H1 (cell line): ENCODE results near the gene PSMD6. TPM values are rescaled to one million over a fixed set of nuclear protein-coding genes. Genes with fewer than 3 reads are reported as not detected.

Experiments
- CTCF ChIA-PET: fragments of 300-600 bp; sonication (Branson Sonifier 250); formaldehyde crosslinking; loops from one replicate; lab custom pipeline; 2021; ENCODE audit not compliant: partially characterized antibody; lab: Charles Lee
- POLR2A ChIA-PET: fragments of 300-600 bp; sonication (Branson Sonifier 250); formaldehyde crosslinking; loops from one replicate; lab custom pipeline; 2021; ENCODE audit warnings: inconsistent platforms; ENCODE audit not compliant: partially characterized antibody; lab: Charles Lee
- DNase-seq, 2 experiments: peaks; one replicate each; pipeline versions ENCODE4 v3.0.0 to v3.0.0-alpha.2; 2010 to 2022; ENCODE audit warnings: low spot score in 2 of 2, low read depth in 1 of 2, mixed read lengths in 1 of 2
- FAIRE-seq: peaks from 2 replicates; lab custom pipeline; 2011; peaks lifted over from hg19 to GRCh38; lab: Jason Lieb, UNC
- H2AFZ ChIP-seq: 2 replicates; pipeline ENCODE4 v1.8.1; 2012; ENCODE audit warnings: low read length, inconsistent platforms
- H2AK5ac ChIP-seq: 2 replicates; pipeline ENCODE4 v1.6.1; 2013; ENCODE audit warnings: low read depth, low read length
- H2BK120ac ChIP-seq: replicated peaks from 2 replicates; pipeline ENCODE3; 2013; ENCODE audit warnings: low read depth, low read length, inconsistent platforms
- H2BK12ac ChIP-seq: 2 replicates; pipeline ENCODE4 v1.6.1; 2013; ENCODE audit warnings: low read depth, low read length
- H2BK15ac ChIP-seq: 2 replicates; pipeline ENCODE4 v1.6.1; 2013; ENCODE audit warnings: low read length
- H2BK20ac ChIP-seq: 2 replicates; pipeline ENCODE4 v1.6.1; 2013; ENCODE audit warnings: low read length
- H2BK5ac ChIP-seq: 2 replicates; pipeline ENCODE4 v1.6.1; 2013; ENCODE audit warnings: low read depth, low read length
- H3K14ac ChIP-seq: 2 replicates; pipeline ENCODE4 v1.6.1; 2013; ENCODE audit warnings: inconsistent platforms; ENCODE audit not compliant: insufficient read length
- H3K18ac ChIP-seq: 2 replicates; pipeline ENCODE4 v1.6.1; 2013; ENCODE audit warnings: low read length; ENCODE audit errors: extremely low read depth
- H3K23ac ChIP-seq: 2 replicates; pipeline ENCODE4 v1.6.1; 2013; ENCODE audit warnings: inconsistent platforms; ENCODE audit not compliant: insufficient read length
- H3K23me2 ChIP-seq: 2 replicates; pipeline ENCODE4 v1.6.1; 2013; ENCODE audit warnings: low read depth, low read length
- H3K27ac ChIP-seq: 2 replicates; pipeline ENCODE4 v1.6.1; 2011; ENCODE audit warnings: low read depth, low read length, inconsistent platforms
- H3K27me3 ChIP-seq, 4 experiments: replicated peaks in 1 of 4; 1 replicate in 1 of 4; 2 replicates in 3 of 4; pipeline versions ENCODE4 v1.6.1 to v1.8.1; 2011 to 2013; ENCODE audit warnings: low read length in 3 of 4, mild to moderate bottlenecking in 3 of 4, inconsistent platforms in 2 of 4, mixed read lengths in 2 of 4, moderate library complexity in 1 of 4; ENCODE audit not compliant: control insufficient read depth in 3 of 4, insufficient read depth in 3 of 4; ENCODE audit errors: extremely low read depth in 1 of 4
- H3K36me3 ChIP-seq, 4 experiments: 2 replicates each; pipeline versions ENCODE4 v1.6.1 to v1.8.1; 2011 to 2013; ENCODE audit warnings: mild to moderate bottlenecking in 4 of 4, low read length in 3 of 4, moderate library complexity in 2 of 4, control low read depth in 1 of 4, inconsistent platforms in 1 of 4; ENCODE audit not compliant: insufficient read depth in 4 of 4, control insufficient read depth in 2 of 4
- H3K4ac ChIP-seq: replicated peaks from 2 replicates; pipeline ENCODE3; 2013; ENCODE audit warnings: low read length, low read depth, mixed read lengths, inconsistent platforms; ENCODE audit not compliant: insufficient read length
- H3K4me1 ChIP-seq, 4 experiments: replicated peaks in 1 of 4; 1 replicate in 1 of 4; 2 replicates in 3 of 4; pipeline versions ENCODE4 v1.6.1 to v1.8.1; 2011 to 2013; ENCODE audit warnings: low read length in 3 of 4, inconsistent platforms in 2 of 4, mixed read lengths in 1 of 4; ENCODE audit not compliant: insufficient read depth in 4 of 4, control insufficient read depth in 3 of 4
- H3K4me2 ChIP-seq, 2 experiments: 2 replicates each; pipeline versions ENCODE4 v1.6.1 to v1.8.1; 2011 to 2013; ENCODE audit warnings: low read depth in 2 of 2, low read length in 2 of 2, control low read depth in 1 of 2, inconsistent platforms in 1 of 2, mild to moderate bottlenecking in 1 of 2; ENCODE audit not compliant: insufficient read depth in 1 of 2
- H3K4me3 ChIP-seq, 4 experiments: fragments of 200-600, 300-600 bp in 1 of 4; sonication (generic), shearing (Covaris generic), sonication (Bioruptor Twin) in 1 of 4; 2 replicates each; pipeline versions ENCODE4 v1.5.1 to v1.8.1; 2011 to 2016; ENCODE audit warnings: low read length in 4 of 4, low read depth in 3 of 4, control low read depth in 2 of 4, inconsistent platforms in 2 of 4, mild to moderate bottlenecking in 2 of 4, mixed read lengths in 1 of 4, moderate library complexity in 1 of 4; ENCODE audit not compliant: insufficient read depth in 2 of 4; ENCODE audit errors: extremely low read depth in 1 of 4
- H3K56ac ChIP-seq: replicated peaks from 2 replicates; pipeline ENCODE3; 2013; ENCODE audit warnings: low read depth, mild to moderate bottlenecking, mixed read lengths, low read length, inconsistent platforms; ENCODE audit not compliant: insufficient read length
- H3K79me1 ChIP-seq: 2 replicates; pipeline ENCODE4 v1.6.1; 2013; ENCODE audit warnings: low read depth, low read length, control low read depth
- H3K79me2 ChIP-seq, 2 experiments: 2 replicates each; pipeline versions ENCODE4 v1.6.1 to v1.8.1; 2012 to 2013; ENCODE audit warnings: low read length in 2 of 2, mild to moderate bottlenecking in 2 of 2, inconsistent platforms in 1 of 2; ENCODE audit not compliant: insufficient read depth in 2 of 2, control insufficient read depth in 1 of 2
- H3K9ac ChIP-seq, 4 experiments: replicated peaks in 1 of 4; 1 replicate in 1 of 4; 2 replicates in 3 of 4; pipeline versions ENCODE4 v1.6.1 to v1.8.1; 2011 to 2013; ENCODE audit warnings: low read depth in 3 of 4, low read length in 3 of 4, control low read depth in 2 of 4, mild to moderate bottlenecking in 2 of 4, moderate library complexity in 2 of 4, inconsistent platforms in 1 of 4; ENCODE audit errors: extremely low read depth in 1 of 4
- H3K9me3 ChIP-seq, 2 experiments: 2 replicates each; pipeline versions ENCODE4 v1.6.1 to v1.8.1; 2012 to 2013; ENCODE audit warnings: mild to moderate bottlenecking in 2 of 2, moderate library complexity in 2 of 2, control low read depth in 1 of 2, inconsistent platforms in 1 of 2, low read depth in 1 of 2, low read length in 1 of 2, mixed read lengths in 1 of 2; ENCODE audit not compliant: insufficient read depth in 2 of 2
- H4K20me1 ChIP-seq, 2 experiments: replicated peaks in 1 of 2; 2 replicates each; pipeline versions ENCODE3 to v1.8.1; 2011 to 2013; ENCODE audit warnings: inconsistent platforms in 2 of 2, low read length in 2 of 2, mild to moderate bottlenecking in 1 of 2; ENCODE audit not compliant: insufficient read depth in 2 of 2, control insufficient read depth in 1 of 2
- H4K5ac ChIP-seq: 2 replicates; pipeline ENCODE4 v1.6.1; 2013; ENCODE audit warnings: low read length, low read depth, mixed read lengths, inconsistent platforms; ENCODE audit not compliant: insufficient read length
- H4K8ac ChIP-seq: 2 replicates; pipeline ENCODE4 v1.8.0; 2013; ENCODE audit warnings: mild to moderate bottlenecking, moderate library complexity, low read length, inconsistent platforms; ENCODE audit not compliant: insufficient read depth; ENCODE audit errors: extremely low read depth
- H4K91ac ChIP-seq: replicated peaks from 2 replicates; pipeline ENCODE3; 2013; ENCODE audit warnings: low read length, mixed read lengths, inconsistent platforms; ENCODE audit not compliant: insufficient read length
- BACH1 ChIP-seq: IDR thresholded peaks from 2 replicates; pipeline ENCODE4 v1.6.1; 2012; ENCODE audit warnings: low read length, improper control_type of control experiment
- CEBPB ChIP-seq: IDR thresholded peaks from 2 replicates; pipeline ENCODE4 v1.6.1; 2012; ENCODE audit warnings: low read depth, low read length
- GABPA ChIP-seq: IDR thresholded peaks from 2 replicates; pipeline ENCODE4 v1.6.1; 2011; ENCODE audit warnings: mild to moderate bottlenecking, low read length, moderate library complexity, borderline replicate concordance; ENCODE audit not compliant: insufficient read depth
- KDM4A ChIP-seq: IDR thresholded peaks from one replicate; pipeline ENCODE4 v1.7.1; 2012; ENCODE audit warnings: low read depth, mild to moderate bottlenecking, moderate library complexity, low read length, inconsistent platforms; ENCODE audit not compliant: severe bottlenecking
- PHF8 ChIP-seq: fragments of 200-600 bp; sonication (generic); conservative IDR thresholded peaks from 2 replicates; pipeline ENCODE4 v1.7.1; 2012; ENCODE audit warnings: low read depth, mild to moderate bottlenecking, inconsistent platforms, low read length, moderate library complexity
- RAD21 ChIP-seq, 2 experiments: IDR thresholded peaks in 1 of 2; conservative IDR thresholded peaks in 1 of 2; 2 replicates each; pipeline ENCODE4 v1.6.1; 2011; ENCODE audit warnings: low read depth in 2 of 2, low read length in 2 of 2, improper control_type of control experiment in 1 of 2, inconsistent platforms in 1 of 2, mild to moderate bottlenecking in 1 of 2, moderate library complexity in 1 of 2
- RNF2 ChIP-seq: fragments of 200-900, 300-1000 bp; sonication (generic); IDR thresholded peaks from 2 replicates; pipeline ENCODE4 v1.7.1; 2016; ENCODE audit warnings: borderline replicate concordance, low read depth, mild to moderate bottlenecking, antibody characterized with exemption, low read length; ENCODE audit not compliant: poor library complexity, severe bottlenecking; ENCODE audit errors: missing control alignments
- RXRA ChIP-seq: IDR thresholded peaks from 2 replicates; pipeline ENCODE4 v1.6.1; 2011; ENCODE audit warnings: low read depth, mild to moderate bottlenecking, low read length, moderate library complexity; ENCODE audit not compliant: insufficient read depth
- SRF ChIP-seq: IDR thresholded peaks from 2 replicates; pipeline ENCODE4 v1.6.1; 2011; ENCODE audit warnings: mild to moderate bottlenecking, low read depth, low read length, moderate library complexity
- WGBS, 2 experiments: shearing (Covaris generic) in 1 of 2; methylation state at CpG; one replicate each; pipeline versions ENCODE4 v1.1.6 to v1.1.7; 2013 to 2015; ENCODE audit warnings: low lambda C conversion rate in 2 of 2, mixed read lengths in 2 of 2, inconsistent platforms in 1 of 2, low coverage in 1 of 2, missing lambda C conversion rate in 1 of 2; ENCODE audit not compliant: insufficient replicate concordance in 2 of 2, insufficient coverage in 1 of 2, insufficient read length in 1 of 2; ENCODE audit errors: extremely low coverage in 1 of 2, missing lambda C conversion rate in 1 of 2; 5-methylcytosine and 5-hydroxymethylcytosine counted together
- polyA plus RNA-seq, 7 experiments: library from polyadenylated mRNA; depleted of rRNA in 3 of 7; stranded (reverse) in 5 of 7; unstranded in 2 of 7; fragments of >200 nt in 5 of 7; fragments of 200-250 nt in 2 of 7; gene quantifications; 1 replicate in 5 of 7; 2 replicates in 1 of 7; 4 replicates in 1 of 7; pipeline versions ENCODE4 v1.2.1 to v1.2.3, GENCODE V29; 2011 to 2013; ENCODE audit warnings: missing spikeins in 2 of 7, mixed read lengths in 2 of 7
- total RNA-seq: library from RNA; stranded (reverse); fragmentation: NEBNext Ultra II Directional; extraction: Animal tissue kit (Norgen Biotek cat#: 25700); gene quantifications from 2 replicates; pipeline ENCODE4 v1.2.1, GENCODE V29; 2021
- TF ChIP-seq, protein P1 (sequence below): IDR thresholded peaks from 2 replicates; pipeline ENCODE4 v1.6.1; 2012; ENCODE audit warnings: inconsistent platforms

PSMD6 gene
- total and polyA plus RNA-seq, 2 of the 8 experiments (the other 6 are each of a cell fraction or from before 2014, with no cell fraction given), result 43.7 to 104 TPM

DNA sequence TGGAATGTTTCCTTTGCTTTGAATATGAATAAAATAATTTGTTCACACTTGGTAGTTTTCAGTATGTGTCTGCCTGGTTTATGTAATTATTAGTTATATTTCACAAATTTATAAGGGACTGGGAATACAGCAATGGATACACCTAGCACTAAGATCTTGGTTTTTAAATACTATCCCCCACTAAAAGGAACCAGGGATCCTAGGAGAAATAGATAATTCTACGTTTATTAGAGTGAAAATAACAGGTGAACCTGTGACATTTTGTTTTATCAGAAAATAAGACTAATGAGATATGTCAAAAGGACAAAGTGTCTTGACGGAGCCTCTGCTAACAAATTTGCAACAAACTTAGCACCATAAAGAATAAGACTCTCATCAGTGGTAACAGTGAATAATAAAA is 3.4 kb downstream of the PSMD6 start:
- CTCF ChIA-PET, result no interaction called here
- TF ChIP-seq RXRA (no peak), PHF8 (no peak), CEBPB (no peak), SRF (no peak), BACH1 (no peak), RAD21 (IDR thresholded peaks at IDR 0.05 in 1 of 2, conservative IDR thresholded peaks at IDR 0.05 in 1 of 2; ENCODE audit: low read depth in 2 of 2, low read length in 2 of 2) (no peak), KDM4A (no peak), GABPA (no peak), RNF2 (no peak)
- TF ChIP-seq, protein P1, sequence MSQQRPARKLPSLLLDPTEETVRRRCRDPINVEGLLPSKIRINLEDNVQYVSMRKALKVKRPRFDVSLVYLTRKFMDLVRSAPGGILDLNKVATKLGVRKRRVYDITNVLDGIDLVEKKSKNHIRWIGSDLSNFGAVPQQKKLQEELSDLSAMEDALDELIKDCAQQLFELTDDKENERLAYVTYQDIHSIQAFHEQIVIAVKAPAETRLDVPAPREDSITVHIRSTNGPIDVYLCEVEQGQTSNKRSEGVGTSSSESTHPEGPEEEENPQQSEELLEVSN, result no peak

More for the DNA sequence above, 3.4 kb downstream of the PSMD6 start:
- H3K27me3 ChIP-seq, result no peaks in the 10 kb centered on the region
- no peak overlapping the region for H3K4me2 ChIP-seq
- H3K4me3 ChIP-seq, result no peak overlapping the region
- H3K79me1 ChIP-seq, result 0 out of 2 replicates have a peak, but pooled peaks cover under 1% of the 10 kb centered on the region
- H3K18ac ChIP-seq, result no peak overlapping the region
- no peak overlapping the region for H3K23ac ChIP-seq
- POLR2A ChIA-PET, result interaction anchor here (1.4 to 4.0 kb wide), 2 partner anchors 9 to 12 kb away, joined by 3 to 12 read pairs; no protein-coding TSS in a partner anchor
- FAIRE-seq (no peak), DNase-seq (no peak)
- no peak overlapping the region for H2BK120ac ChIP-seq
- no peak overlapping the region for H3K56ac ChIP-seq
- WGBS, 2 experiments, result 86% methylated on average over 2 of the region's 2 CpGs; no CpG with 5 or more reads in 1 of the 2 experiments
- H4K91ac ChIP-seq, result no peak overlapping the region
- H2AFZ ChIP-seq, result no peak overlapping the region
- no peak overlapping the region for H2BK15ac ChIP-seq
- H2BK20ac ChIP-seq, result no peak overlapping the region
- no peak overlapping the region for H3K4ac ChIP-seq
- no peaks in the 10 kb centered on the region for H3K9me3 ChIP-seq
- H3K79me2 ChIP-seq, result peaks cover 5 to 22% of the 10 kb centered on the region in 2 experiments; a peak in 3 of 4 replicates
- no peak overlapping the region for H4K8ac ChIP-seq
- no peak overlapping the region for H2BK5ac ChIP-seq
- no peak overlapping the region for H3K14ac ChIP-seq
- H3K36me3 ChIP-seq, result peaks cover under 1 to 57% (median 28%) of the 10 kb centered on the region in 4 experiments; a peak in 7 of 8 replicates
- peaks cover 1 to 3% of the 10 kb centered on the region in 2 experiments for H4K20me1 ChIP-seq
- H4K5ac ChIP-seq, result no peak overlapping the region
- no peak overlapping the region for H2AK5ac ChIP-seq
- H3K9ac ChIP-seq, result no peak overlapping the region
- H3K23me2 ChIP-seq, result peaks cover 6% of the 10 kb centered on the region
- H3K27ac ChIP-seq, result no peak overlapping the region
- H3K4me1 ChIP-seq, result peaks cover 3 to 5% (median 4%) of the 10 kb centered on the region in 4 experiments; a peak in 6 of 7 replicates
- no peak overlapping the region for H2BK12ac ChIP-seq
